ENCODE measurements around the gene DNAAF5. TPM values are rescaled to one million over a fixed set of nuclear protein-coding genes. Genes with fewer than 3 reads are reported as not detected.

Gene DNAAF5
- total and polyA plus RNA-seq, 2 of the 13 experiments (the other 11 are each of a cell fraction or from before 2014, with no cell fraction given) = 11.9 to 21.5 TPM

DNA sequence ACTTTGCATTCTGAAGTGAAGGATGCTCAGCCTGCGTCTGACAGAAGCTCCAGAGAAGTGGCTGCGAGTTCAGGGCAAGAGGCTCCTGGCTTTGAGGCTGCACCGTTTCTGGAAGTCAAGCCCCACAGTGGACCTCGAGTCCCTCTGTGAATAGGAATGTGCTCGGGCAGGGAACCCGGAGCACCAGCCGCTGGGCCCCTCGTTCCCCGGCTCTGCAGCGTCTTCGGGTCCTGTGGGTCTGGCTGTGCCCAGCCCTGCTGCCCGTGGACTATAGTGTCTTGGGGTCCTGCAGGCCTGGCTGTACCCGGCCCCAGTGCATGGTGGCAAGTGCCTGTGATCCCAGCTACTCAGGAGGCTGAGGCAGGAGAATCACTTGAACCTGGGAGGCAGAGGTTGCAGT, 45.9 kb downstream of the DNAAF5 start:
- Histone ChIP-seq H3K79me2 (ENCODE audit: insufficient read depth, low read length) (no peaks in the 10 kb centered on the region), H3K9ac (ENCODE audit: insufficient read depth, low read depth, low read length) (no peak overlapping the region), H3K4me1 (ENCODE audit: insufficient read depth, low read length) (peaks cover 8% of the 10 kb centered on the region), H2AFZ (ENCODE audit: low read length) (no peak overlapping the region), H3K4me2 (ENCODE audit: low read depth, low read length) (no peak overlapping the region), H3K36me3 (replicated peaks in 1 of 2; ENCODE audit: control insufficient read depth in 1 of 2, insufficient read depth in 2 of 2, low read length in 2 of 2) (peaks cover 7 to 59% of the 10 kb centered on the region in 2 experiments; a peak in 4 of 5 replicates), H3K4me3 (replicated peaks in 1 of 3; ENCODE audit: insufficient read depth in 1 of 3, low read depth in 2 of 3, low read length in 3 of 3) (no peak overlapping the region), H3K27ac (ENCODE audit: extremely low read length, insufficient read depth, low read length) (no peak overlapping the region), H4K20me1 (ENCODE audit: insufficient read depth, low read length) (0 out of 2 replicates have a peak, but pooled peaks cover 2% of the 10 kb centered on the region), H3K9me3 (ENCODE audit: low read length) (no peaks in the 10 kb centered on the region), H3K27me3 (ENCODE audit: control insufficient read depth in 1 of 2, insufficient read depth in 2 of 2, low read length in 2 of 2) (no peaks in the 10 kb centered on the region)
- ChIA-PET POLR2A (no interaction called here), CTCF (ENCODE audit: low intra/inter-chr PET ratio, low total read pairs) (no interaction called here)
- TF ChIP-seq CREM (IDR thresholded peaks at IDR 0.05) = no peak
- no peak for TF ChIP-seq CREM (CRISPR knock-in tag; IDR thresholded peaks at IDR 0.05)
- no peak for TF ChIP-seq DNMT3B (CRISPR knock-in tag; conservative IDR thresholded peaks at IDR 0.05)
- TF ChIP-seq, protein P1, sequence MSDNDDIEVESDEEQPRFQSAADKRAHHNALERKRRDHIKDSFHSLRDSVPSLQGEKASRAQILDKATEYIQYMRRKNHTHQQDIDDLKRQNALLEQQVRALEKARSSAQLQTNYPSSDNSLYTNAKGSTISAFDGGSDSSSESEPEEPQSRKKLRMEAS (IDR thresholded peaks at IDR 0.05) = no peak
- no peak for TF ChIP-seq ZNF839 (CRISPR knock-in tag; IDR thresholded peaks at IDR 0.05; ENCODE audit: borderline replicate concordance)
- TF ChIP-seq, protein P2, sequence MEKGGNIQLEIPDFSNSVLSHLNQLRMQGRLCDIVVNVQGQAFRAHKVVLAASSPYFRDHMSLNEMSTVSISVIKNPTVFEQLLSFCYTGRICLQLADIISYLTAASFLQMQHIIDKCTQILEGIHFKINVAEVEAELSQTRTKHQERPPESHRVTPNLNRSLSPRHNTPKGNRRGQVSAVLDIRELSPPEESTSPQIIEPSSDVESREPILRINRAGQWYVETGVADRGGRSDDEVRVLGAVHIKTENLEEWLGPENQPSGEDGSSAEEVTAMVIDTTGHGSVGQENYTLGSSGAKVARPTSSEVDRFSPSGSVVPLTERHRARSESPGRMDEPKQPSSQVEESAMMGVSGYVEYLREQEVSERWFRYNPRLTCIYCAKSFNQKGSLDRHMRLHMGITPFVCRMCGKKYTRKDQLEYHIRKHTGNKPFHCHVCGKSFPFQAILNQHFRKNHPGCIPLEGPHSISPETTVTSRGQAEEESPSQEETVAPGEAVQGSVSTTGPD (CRISPR knock-in tag; IDR thresholded peaks at IDR 0.05) = no peak
- no peak for TF ChIP-seq ZFAT (CRISPR knock-in tag; conservative IDR thresholded peaks at IDR 0.05)
- no peak for TF ChIP-seq EHMT2 (IDR thresholded peaks at IDR 0.05; ENCODE audit: borderline replicate concordance, low read depth, low read length)
- TF ChIP-seq CEBPG (CRISPR knock-in tag; IDR thresholded peaks at IDR 0.05) = no peak
- TF ChIP-seq ZIK1 (CRISPR knock-in tag; IDR thresholded peaks at IDR 0.05; ENCODE audit: borderline replicate concordance, low read depth) = no peak
- TF ChIP-seq SAFB2 (CRISPR knock-in tag; IDR thresholded peaks at IDR 0.05; ENCODE audit: borderline replicate concordance, low read depth) = no peak
- TF ChIP-seq CCDC6 (CRISPR knock-in tag; IDR thresholded peaks at IDR 0.05) = no peak
- TF ChIP-seq HNF4A (CRISPR knock-in tag; IDR thresholded peaks at IDR 0.05) = no peak
- no peak for TF ChIP-seq MATR3 (CRISPR knock-in tag; IDR thresholded peaks at IDR 0.05)
- no peak for TF ChIP-seq ZNF660 (CRISPR knock-in tag; IDR thresholded peaks at IDR 0.05; ENCODE audit: borderline replicate concordance, low read depth)
- no peak for DNase-seq (ENCODE audit: low spot score)
- BruUV-seq (replicated peaks) = no TSS peak
- FAIRE-seq = no peak
- WGBS (ENCODE audit: low lambda C conversion rate) = 100% methylated on average over 2 of the region's 13 CpGs
- in situ Hi-C loops (cut with HindIII; ENCODE audit: extremely low pct_ligation_motif_present, low pct_unique_long_range_greater_than_20kb) (no loop called here), intact Hi-C loops (cut with micrococcal nuclease; ENCODE audit: unreplicated experiment) (no loop called here)
- ATAC-seq = no peak

Data from HepG2 (cell line).